Activated CD4-positive, alpha-beta T cell treated with anti-CD3 and anti-CD28 coated beads, Interleukin-2, amount 50 U/mL, for 16 hours (primary cell): ENCODE data around the gene ELOVL7.
"Not testable (repeated sequence)": the region's sequence is repeated elsewhere in the genome, so short reads cannot be mapped to it uniquely, and the experiment has no call there.

ENCODE experiments used
- DNase-seq: peaks from one replicate; pipeline ENCODE4 v3.0.0-alpha.2; 2020

ELOVL7 gene

GRCh38 chr5:60829490-60830266 lies 14.4 kb downstream of the ELOVL7 start:
- peak; percentile 33 for DNase-seq

- no peak for DNase-seq
Observed at GRCh38 chr5:60827201-60827600, 16.9 kb downstream of the ELOVL7 start.

- peak; percentile 18 for DNase-seq
Observed at GRCh38 chr5:60826653-60827052, 17.4 kb downstream of the ELOVL7 start.

GRCh38 chr5:60823574-60823973 lies 20.5 kb downstream of the ELOVL7 start:
- DNase-seq, result no peak

- DNase-seq, result no peak
Observed at GRCh38 chr5:60822285-60822556, 21.8 kb downstream of the ELOVL7 start.

GRCh38 chr5:60821488-60822284 lies 22.4 kb downstream of the ELOVL7 start:
- no peak for DNase-seq

- no peak for DNase-seq
Observed at GRCh38 chr5:60820593-60821487, 23.2 kb downstream of the ELOVL7 start.

- not testable (repeated sequence) for DNase-seq
Observed at GRCh38 chr5:60816138-60816537, 27.9 kb downstream of the ELOVL7 start.

- no peak for DNase-seq
Observed at GRCh38 chr5:60814498-60814897, 29.6 kb downstream of the ELOVL7 start.

- DNase-seq, result no peak
Observed at GRCh38 chr5:60812426-60812825, 31.6 kb downstream of the ELOVL7 start.

- no peak for DNase-seq
Observed at GRCh38 chr5:60811105-60811504, 33.0 kb downstream of the ELOVL7 start.

- DNase-seq, result no peak
Observed at GRCh38 chr5:60810438-60811085, 33.5 kb downstream of the ELOVL7 start.

- no peak for DNase-seq
Observed at GRCh38 chr5:60809891-60810425, 34.1 kb downstream of the ELOVL7 start.

- DNase-seq, result no peak
Observed at GRCh38 chr5:60806591-60807243, 37.4 kb downstream of the ELOVL7 start.

- no peak for DNase-seq
Observed at GRCh38 chr5:60805463-60805862, 38.6 kb downstream of the ELOVL7 start.

- DNase-seq, result no peak
Observed at GRCh38 chr5:60803712-60804111, 40.4 kb downstream of the ELOVL7 start.

- DNase-seq, result no peak
Observed at GRCh38 chr5:60802986-60803385, 41.1 kb downstream of the ELOVL7 start.

GRCh38 chr5:60802226-60802625 lies 41.8 kb downstream of the ELOVL7 start:
- DNase-seq, result no peak

- DNase-seq, result no peak
Observed at GRCh38 chr5:60797482-60798153, 46.5 kb downstream of the ELOVL7 start.

GRCh38 chr5:60795424-60795950 lies 48.6 kb downstream of the ELOVL7 start:
- DNase-seq, result not testable (repeated sequence)

- no peak for DNase-seq
Observed at GRCh38 chr5:60794691-60795090, 49.4 kb downstream of the ELOVL7 start.
